ENCODE data around the gene PCDHB10.
"Not testable (repeated sequence)": the region's sequence is repeated elsewhere in the genome, so short reads cannot be mapped to it uniquely, and the experiment has no call there.

DNA sequence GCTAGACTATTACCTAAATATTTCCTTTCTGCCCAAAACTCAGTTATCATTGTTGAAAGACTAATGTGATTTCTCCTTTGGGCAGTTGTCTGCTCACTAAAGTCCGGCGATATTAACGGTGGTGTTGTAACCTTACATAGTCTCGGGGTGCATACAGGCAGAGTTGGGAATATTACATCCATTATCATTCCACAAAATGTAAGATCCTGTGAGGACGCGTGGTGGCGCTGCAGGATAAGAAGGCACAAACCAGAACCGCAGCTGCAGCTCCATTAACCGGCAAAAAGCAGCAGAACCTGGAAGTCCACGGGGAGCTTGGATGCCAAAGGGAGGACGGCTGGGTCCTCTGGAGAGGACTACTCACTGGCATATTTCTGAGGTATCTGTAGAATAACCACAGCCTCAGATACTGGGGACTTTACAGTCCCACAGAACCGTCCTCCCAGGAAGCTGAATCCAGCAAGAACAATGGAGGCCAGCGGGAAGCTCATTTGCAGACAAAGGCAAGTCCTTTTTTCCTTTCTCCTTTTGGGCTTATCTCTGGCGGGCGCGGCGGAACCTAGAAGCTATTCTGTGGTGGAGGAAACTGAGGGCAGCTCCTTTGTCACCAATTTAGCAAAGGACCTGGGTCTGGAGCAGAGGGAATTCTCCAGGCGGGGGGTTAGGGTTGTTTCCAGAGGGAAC is 21.6 kb downstream of the PCDHB10 start, which contains the start of gene PCDHB13:
- TF ChIP-seq RAD21 (CRISPR knock-in tag; conservative IDR thresholded peaks at IDR 0.05 in 1 of 2, IDR thresholded peaks at IDR 0.05 in 1 of 2): peak; percentile 27 to 44; a peak in 2 of 4 replicates
- not testable (repeated sequence) for TF ChIP-seq ETV6 (IDR thresholded peaks at IDR 0.05; ENCODE audit: borderline replicate concordance in 1 of 2, low read depth in 2 of 2, low read length in 1 of 2); ETV6 (CRISPR knock-in tag; IDR thresholded peaks at IDR 0.05; ENCODE audit: borderline replicate concordance); ZNF583 (CRISPR knock-in tag; IDR thresholded peaks at IDR 0.05); BMI1 (IDR thresholded peaks at IDR 0.05; ENCODE audit: low read length); ZNF217 (CRISPR knock-in tag; IDR thresholded peaks at IDR 0.05)
- TF ChIP-seq, protein P1, sequence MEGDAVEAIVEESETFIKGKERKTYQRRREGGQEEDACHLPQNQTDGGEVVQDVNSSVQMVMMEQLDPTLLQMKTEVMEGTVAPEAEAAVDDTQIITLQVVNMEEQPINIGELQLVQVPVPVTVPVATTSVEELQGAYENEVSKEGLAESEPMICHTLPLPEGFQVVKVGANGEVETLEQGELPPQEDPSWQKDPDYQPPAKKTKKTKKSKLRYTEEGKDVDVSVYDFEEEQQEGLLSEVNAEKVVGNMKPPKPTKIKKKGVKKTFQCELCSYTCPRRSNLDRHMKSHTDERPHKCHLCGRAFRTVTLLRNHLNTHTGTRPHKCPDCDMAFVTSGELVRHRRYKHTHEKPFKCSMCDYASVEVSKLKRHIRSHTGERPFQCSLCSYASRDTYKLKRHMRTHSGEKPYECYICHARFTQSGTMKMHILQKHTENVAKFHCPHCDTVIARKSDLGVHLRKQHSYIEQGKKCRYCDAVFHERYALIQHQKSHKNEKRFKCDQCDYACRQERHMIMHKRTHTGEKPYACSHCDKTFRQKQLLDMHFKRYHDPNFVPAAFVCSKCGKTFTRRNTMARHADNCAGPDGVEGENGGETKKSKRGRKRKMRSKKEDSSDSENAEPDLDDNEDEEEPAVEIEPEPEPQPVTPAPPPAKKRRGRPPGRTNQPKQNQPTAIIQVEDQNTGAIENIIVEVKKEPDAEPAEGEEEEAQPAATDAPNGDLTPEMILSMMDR (IDR thresholded peaks at IDR 0.05 in 2 of 3, conservative IDR thresholded peaks at IDR 0.05 in 1 of 3; ENCODE audit: insufficient read depth in 2 of 3, low read depth in 1 of 3, low read length in 3 of 3): peak; percentile 39 to 57 (median 52); a peak in 5 of 6 replicates

All from K562 (cell line).